WI38 (cell line): Measurements from ENCODE around the gene ACOT7.
"Not testable (repeated sequence)": the region's sequence is repeated elsewhere in the genome, so short reads cannot be mapped to it uniquely, and the experiment has no call there.

ENCODE experiments used
- H3K4me3 ChIP-seq: 2 replicates; pipeline ENCODE4 v1.5.1; 2011; ENCODE audit warnings: low read depth, mild to moderate bottlenecking, control low read depth, low read length
- CTCF ChIP-seq: IDR thresholded peaks from 2 replicates; pipeline ENCODE4 v1.5.1; 2012; ENCODE audit warnings: low read depth, mild to moderate bottlenecking, control low read depth, low read length

ACOT7 gene

GRCh38 chr1:6401673-6402072 lies 8.1 kb upstream of the ACOT7 start:
- no peak for TF ChIP-seq CTCF

GRCh38 chr1:6399294-6399693 lies 5.7 kb upstream of the ACOT7 start:
- TF ChIP-seq CTCF, result no peak
- no peak overlapping the region for H3K4me3 ChIP-seq

More at GRCh38 chr1:6401673-6402072, 8.1 kb upstream of the ACOT7 start:
- H3K4me3 ChIP-seq, result no peak overlapping the region

GRCh38 chr1:6397844-6398441 lies 4.4 kb upstream of the ACOT7 start:
- no peak overlapping the region for H3K4me3 ChIP-seq
- TF ChIP-seq CTCF, result no peak

- H3K4me3 ChIP-seq, result no peak overlapping the region
- no peak for TF ChIP-seq CTCF
Measured at GRCh38 chr1:6396998-6397397, 3.4 kb upstream of the ACOT7 start.

- not testable (repeated sequence) for H3K4me3 ChIP-seq
Measured at GRCh38 chr1:6395781-6396244, 2.2 kb upstream of the ACOT7 start.

- H3K4me3 ChIP-seq, result not testable (repeated sequence)
Measured at GRCh38 chr1:6395130-6395529, 1.6 kb upstream of the ACOT7 start.

- H3K4me3 ChIP-seq, result peak overlapping the region; percentile 66
- TF ChIP-seq CTCF, result no peak
Measured at GRCh38 chr1:6392809-6393399, 663 bp downstream of the ACOT7 start.

- no peak for TF ChIP-seq CTCF
- peak overlapping the region; percentile 66 for H3K4me3 ChIP-seq
Measured at GRCh38 chr1:6391951-6392808, 1.4 kb downstream of the ACOT7 start.
